GM18870 (cell line): ENCODE data around the gene PDLIM1.
"Not testable (repeated sequence)": the region's sequence is repeated elsewhere in the genome, so short reads cannot be mapped to it uniquely, and the experiment has no call there.

ENCODE experiments used
- ATAC-seq: cut with Tn5 transposase; IDR thresholded peaks from one replicate; pipeline ENCODE4 v1.9.1; 2021; ENCODE audit warnings: moderate library complexity; ENCODE audit not compliant: unreplicated experiment

PDLIM1 gene

DNA sequence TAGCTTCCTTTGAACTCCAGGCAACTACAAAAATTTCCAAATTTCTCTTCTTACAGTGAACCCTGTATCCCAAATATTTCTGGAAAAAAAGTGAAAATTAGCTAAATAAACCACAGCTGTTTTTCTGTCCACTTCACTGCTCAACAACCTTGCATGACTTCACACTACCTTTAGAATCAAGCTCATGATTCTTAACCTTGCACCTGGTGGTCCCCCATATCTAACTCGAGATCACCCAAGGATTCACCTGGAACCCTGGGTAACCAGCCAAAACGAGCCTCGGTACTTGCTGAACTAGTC lies 47.5 kb downstream of the PDLIM1 start:
- no peak for ATAC-seq

GRCh38 chr10:95242581-95243317 lies 48.1 kb downstream of the PDLIM1 start:
- ATAC-seq, result no peak

DNA sequence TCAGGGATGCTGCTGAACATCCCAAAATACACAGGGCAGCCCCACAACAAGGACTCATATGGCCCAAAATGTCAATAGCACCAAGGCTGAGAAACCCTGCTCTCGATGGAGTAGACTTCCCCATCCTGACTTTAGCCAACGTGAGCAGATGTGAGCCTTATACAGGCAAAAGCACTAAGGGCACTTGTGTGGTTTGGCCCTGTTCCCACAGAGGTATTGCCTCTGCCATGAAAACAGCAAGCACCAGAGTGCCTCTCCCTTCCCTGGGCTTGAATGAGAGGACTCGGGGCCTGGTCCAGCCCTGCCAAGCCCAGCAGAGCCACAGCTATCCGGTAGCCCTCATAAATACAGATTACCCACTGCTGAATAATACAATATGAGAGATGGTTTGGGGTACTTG lies 49.3 kb downstream of the PDLIM1 start:
- ATAC-seq, result no peak

GRCh38 chr10:95240811-95241210 lies 50.0 kb downstream of the PDLIM1 start:
- no peak for ATAC-seq

- ATAC-seq, result not testable (repeated sequence)
These were observed 50.7 kb downstream of the PDLIM1 start for GRCh38 chr10:95240096-95240495.

GRCh38 chr10:95237376-95238170 lies 53.2 kb downstream of the PDLIM1 start:
- no peak for ATAC-seq

GRCh38 chr10:95236068-95236903 lies 54.5 kb downstream of the PDLIM1 start:
- ATAC-seq, result peak; percentile 97

GRCh38 chr10:95235676-95236067 lies 55.1 kb downstream of the PDLIM1 start:
- ATAC-seq, result no peak

- no peak for ATAC-seq
These were observed 55.9 kb downstream of the PDLIM1 start for GRCh38 chr10:95234951-95235350.

GRCh38 chr10:95233377-95234034 lies 57.3 kb downstream of the PDLIM1 start:
- ATAC-seq, result no peak

DNA sequence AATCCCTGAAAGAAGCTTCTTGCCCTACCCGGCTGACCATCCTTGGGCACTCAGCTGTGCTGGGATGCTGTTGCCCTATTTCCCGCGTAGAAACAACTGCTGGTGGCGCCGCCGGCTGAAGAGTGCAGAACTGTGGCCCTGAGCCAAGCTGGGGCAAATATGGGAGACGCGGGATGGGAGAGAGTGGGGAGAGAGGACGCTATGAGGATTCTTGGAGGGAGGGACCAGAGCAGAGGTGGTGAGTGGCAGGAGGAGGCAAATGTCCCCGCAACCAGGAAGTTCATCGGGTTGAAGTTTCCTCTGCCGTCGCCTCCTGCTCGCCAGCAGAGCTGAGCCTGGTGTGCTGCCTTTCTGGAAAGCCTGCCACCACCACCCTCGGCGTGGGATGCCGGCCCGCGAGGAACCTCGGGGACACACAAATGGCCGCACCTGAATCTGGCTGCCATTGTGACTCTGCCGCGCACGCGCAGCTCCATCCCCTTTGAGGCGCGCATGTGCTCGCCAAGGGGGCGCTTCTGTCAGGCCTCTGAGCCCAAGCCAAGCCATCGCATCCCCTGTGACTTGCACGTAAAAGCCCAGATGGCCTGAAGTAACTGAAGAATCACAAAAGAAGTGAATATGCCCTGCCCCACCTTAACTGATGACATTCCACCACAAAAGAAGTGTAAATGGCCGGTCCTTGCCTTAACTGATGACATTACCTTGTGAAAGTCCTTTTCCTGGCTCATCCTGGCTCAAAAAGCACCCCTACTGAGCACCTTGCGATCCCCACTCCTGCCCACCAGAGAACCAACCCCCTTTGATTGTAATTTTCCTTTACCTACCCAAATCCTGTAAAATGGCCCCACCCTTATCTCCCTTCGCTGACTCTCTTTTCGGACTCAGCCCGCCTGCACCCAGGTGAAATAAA lies 59.9 kb downstream of the PDLIM1 start:
- not testable (repeated sequence) for ATAC-seq

DNA sequence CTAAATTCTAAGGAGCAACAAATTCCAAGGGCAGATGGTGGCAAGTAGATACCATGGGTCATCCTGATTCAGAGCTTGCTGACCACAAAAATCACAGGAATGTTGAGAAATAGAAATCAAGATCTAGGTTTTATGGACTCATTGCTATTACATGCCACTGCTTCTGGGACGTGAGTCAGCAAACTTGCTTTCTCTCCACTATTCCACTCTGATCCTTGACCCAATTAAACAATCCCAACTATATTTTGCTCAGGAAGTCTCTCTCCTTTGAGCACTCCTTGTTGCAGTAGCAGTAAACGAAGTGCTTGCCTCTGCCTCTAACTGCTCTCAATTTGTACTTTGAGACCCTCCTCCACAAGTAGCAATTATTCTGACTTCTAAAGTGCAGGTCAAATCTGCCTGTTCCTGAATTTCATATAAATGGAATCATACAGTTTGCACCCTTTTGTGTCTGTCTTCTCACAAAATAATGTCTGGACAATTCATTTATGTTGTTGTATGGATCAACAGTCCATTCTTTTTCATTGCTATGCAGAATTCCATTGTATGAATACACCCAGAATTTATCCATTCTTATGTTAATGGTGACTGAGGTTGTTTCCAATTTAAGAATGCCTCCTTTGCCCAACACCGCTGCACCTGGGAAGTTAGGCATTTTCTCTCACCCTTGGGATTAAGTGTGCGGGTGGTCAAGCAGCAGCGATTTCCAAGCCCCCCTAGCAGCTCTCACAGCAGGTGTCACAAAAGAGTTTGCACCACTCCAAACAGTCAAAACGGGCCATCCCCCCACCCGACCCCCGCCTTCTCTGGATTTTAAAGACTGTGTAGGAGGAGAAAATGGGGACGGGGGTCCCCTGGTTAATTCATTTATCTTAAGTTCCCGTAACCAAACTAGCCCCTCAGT lies 60.8 kb downstream of the PDLIM1 start:
- ATAC-seq, result no peak

DNA sequence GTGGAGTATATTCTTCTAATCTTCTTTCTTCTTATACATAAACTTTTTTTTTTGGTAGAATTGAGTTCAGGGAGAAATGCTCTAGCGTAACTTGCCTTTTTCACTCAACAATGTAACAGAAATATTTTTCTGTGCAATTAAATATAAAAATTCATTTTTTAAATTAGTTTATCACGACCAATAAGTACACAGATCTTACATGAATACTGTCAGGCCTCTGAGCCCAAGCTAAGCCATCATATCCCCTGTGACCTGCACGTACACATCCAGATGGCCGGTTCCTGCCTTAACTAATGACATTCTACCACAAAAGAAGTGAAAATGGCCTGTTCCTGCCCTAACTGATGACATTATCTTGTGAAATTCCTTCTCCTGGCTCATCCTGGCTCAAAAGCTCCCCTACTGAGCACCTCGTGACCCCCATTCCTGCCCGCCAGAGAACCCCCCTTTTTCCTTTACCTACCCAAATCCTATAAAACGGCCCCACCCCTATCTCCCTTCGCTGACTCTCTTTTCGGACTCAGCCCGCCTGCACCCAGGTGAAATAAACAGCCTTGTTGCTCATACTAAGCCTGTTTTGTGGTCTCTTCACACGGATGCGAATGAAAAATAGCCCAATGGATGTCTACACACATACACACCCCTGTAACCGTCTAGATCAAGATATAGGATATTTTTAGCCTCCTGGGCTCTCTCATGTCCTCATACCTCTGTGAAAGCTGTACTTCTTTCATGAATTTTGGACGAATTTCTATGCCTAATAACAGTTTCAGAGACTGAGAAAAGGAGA lies 61.7 kb downstream of the PDLIM1 start:
- not testable (repeated sequence) for ATAC-seq

DNA sequence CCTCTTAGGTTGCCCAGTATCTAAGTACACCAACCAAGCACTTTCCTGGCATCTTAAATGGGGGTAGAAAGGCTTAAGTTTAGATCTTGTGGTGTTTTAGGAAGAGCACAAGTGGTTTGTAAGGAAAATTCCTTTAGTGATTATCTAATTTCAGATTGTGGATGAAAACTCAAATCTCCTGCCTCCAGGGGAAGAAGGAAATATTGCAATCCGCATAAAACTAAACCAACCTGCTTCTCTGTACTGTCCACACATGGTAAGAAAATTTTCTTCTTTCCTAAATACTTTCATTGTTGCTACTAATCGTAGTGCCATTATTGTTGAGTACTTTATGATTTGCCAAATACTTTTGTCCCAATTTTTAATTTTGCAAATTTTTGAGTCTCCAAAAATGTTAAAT lies 65.7 kb downstream of the PDLIM1 start:
- ATAC-seq, result no peak

DNA sequence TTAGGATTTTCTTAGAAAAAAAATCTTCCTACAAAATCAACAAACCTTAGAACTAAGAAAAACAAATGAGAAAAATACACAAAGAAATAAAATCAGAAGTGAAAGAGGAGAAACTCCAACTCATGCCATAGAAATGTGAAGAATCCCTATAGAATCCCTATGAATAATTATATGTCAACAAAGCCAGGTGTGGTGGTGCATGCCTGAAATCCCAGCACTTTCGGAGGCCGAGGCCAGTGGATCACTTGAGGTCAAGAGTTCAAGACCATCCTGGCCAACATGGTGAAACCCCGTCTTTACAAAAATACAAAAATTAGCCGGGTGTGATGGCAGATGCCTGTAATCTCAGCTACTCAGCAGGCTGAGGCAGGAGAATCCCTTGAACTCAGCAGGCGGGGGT lies 69.7 kb downstream of the PDLIM1 start:
- ATAC-seq, result no peak

GRCh38 chr10:95220539-95220938 lies 70.3 kb downstream of the PDLIM1 start:
- ATAC-seq, result no peak

DNA sequence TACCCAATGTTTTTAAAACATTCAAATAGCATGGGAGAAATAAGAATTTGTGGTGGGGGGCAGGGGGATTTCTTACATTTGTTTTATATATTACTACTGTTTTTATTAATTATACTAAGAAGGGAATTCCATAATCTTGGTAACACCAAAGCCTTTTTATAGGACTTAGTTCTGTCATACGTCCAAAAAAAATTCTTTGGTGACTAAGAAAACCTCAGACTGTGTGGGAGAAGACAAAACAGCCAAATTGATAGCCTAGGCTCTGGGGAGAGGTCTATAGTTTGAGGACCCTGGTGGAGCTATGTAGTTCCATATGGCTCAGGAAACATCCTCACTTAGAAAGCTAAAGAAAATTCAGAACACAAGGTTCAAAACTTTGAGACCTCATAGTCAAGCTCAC lies 73.3 kb downstream of the PDLIM1 start:
- no peak for ATAC-seq

DNA sequence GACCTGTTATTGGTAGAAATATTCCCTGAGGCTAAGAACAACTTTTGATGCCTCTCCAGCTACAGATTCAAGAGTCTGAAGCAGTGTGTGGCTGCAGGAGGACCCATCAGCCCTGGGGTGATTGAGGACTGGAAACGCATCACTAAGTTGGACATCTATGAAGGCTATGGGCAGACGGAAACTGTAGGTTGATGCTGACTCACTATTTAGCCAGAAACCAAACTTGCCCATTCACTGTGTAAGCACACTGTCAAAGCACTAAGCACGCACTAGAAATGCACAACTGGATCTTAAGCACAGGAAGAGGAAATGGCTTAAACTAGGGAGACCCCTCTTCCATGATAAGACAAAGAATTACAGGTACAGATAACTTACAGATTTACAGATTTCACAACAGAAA lies 76.0 kb downstream of the PDLIM1 start:
- ATAC-seq, result peak; percentile 87
